MV-4-11 (cell line): ENCODE results near the gene PAWR.

ENCODE experiments used
- DNase-seq: peaks from one replicate; lab custom pipeline; 2025; lab: John Stamatoyannopoulos, UW

Gene PAWR

GRCh38 chr12:79690638-79691510 lies at the start of gene PAWR:
Gene PAWR (minus strand): TSS chr12:79690964. CDS start chr12:79690244, 720 bp downstream.
- no peak for DNase-seq

GRCh38 chr12:79737875-79738718 lies 47.3 kb upstream of the PAWR start:
- DNase-seq, result peak; percentile 26

- DNase-seq, result no peak
Observed at GRCh38 chr12:79732638-79733037, 41.9 kb upstream of the PAWR start.

GRCh38 chr12:79725987-79726386 lies 35.2 kb upstream of the PAWR start:
- DNase-seq, result no peak

- DNase-seq, result no peak
Observed at GRCh38 chr12:79717006-79717405, 26.2 kb upstream of the PAWR start.

GRCh38 chr12:79715308-79715707 lies 24.5 kb upstream of the PAWR start:
- no peak for DNase-seq

- no peak for DNase-seq
Observed at GRCh38 chr12:79710707-79711483, 20.1 kb upstream of the PAWR start.

- DNase-seq, result no peak
Observed at GRCh38 chr12:79707830-79708229, 17.1 kb upstream of the PAWR start.

GRCh38 chr12:79706676-79707075 lies 15.9 kb upstream of the PAWR start:
- no peak for DNase-seq

GRCh38 chr12:79706156-79706555 lies 15.4 kb upstream of the PAWR start:
- no peak for DNase-seq

GRCh38 chr12:79698966-79699365 lies 8.2 kb upstream of the PAWR start:
- DNase-seq, result no peak

GRCh38 chr12:79696416-79696815 lies 5.7 kb upstream of the PAWR start:
- DNase-seq, result no peak

GRCh38 chr12:79692860-79693577 lies 2.3 kb upstream of the PAWR start:
- DNase-seq, result no peak

GRCh38 chr12:79691511-79692248 lies 916 bp upstream of the PAWR start:
- no peak for DNase-seq

- DNase-seq, result no peak
Observed at GRCh38 chr12:79690142-79690637, 574 bp downstream of the PAWR start.

- no peak for DNase-seq
Observed at GRCh38 chr12:79689477-79690141, 1.2 kb downstream of the PAWR start.

GRCh38 chr12:79689061-79689476 lies 1.7 kb downstream of the PAWR start:
- DNase-seq, result no peak

GRCh38 chr12:79688376-79689060 lies 2.2 kb downstream of the PAWR start:
- no peak for DNase-seq

- DNase-seq, result no peak
Observed at GRCh38 chr12:79687711-79688260, 3.0 kb downstream of the PAWR start.
